Measurements from ENCODE around the gene CLNK.

CLNK gene

DNA sequence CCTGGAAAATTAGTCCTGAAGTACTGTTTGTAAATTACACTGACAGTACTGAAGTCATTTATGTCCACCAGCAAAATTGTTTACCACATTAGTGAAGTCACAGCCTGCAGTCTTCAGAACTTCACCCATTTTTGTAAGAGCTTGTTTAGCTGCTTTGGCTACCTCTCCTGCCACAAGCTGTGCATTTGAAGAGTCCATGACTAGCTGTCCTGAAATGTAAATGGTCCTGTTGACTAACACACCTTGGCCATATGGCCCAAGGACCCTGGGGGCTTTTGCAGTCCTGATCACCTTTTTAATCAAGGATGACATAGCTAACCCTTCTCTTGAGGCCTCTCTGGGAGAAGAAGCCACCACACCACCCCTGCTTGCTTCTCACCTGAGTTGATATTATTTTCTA lies 205.9 kb downstream of the CLNK start:
- TF ChIP-seq, protein P1, sequence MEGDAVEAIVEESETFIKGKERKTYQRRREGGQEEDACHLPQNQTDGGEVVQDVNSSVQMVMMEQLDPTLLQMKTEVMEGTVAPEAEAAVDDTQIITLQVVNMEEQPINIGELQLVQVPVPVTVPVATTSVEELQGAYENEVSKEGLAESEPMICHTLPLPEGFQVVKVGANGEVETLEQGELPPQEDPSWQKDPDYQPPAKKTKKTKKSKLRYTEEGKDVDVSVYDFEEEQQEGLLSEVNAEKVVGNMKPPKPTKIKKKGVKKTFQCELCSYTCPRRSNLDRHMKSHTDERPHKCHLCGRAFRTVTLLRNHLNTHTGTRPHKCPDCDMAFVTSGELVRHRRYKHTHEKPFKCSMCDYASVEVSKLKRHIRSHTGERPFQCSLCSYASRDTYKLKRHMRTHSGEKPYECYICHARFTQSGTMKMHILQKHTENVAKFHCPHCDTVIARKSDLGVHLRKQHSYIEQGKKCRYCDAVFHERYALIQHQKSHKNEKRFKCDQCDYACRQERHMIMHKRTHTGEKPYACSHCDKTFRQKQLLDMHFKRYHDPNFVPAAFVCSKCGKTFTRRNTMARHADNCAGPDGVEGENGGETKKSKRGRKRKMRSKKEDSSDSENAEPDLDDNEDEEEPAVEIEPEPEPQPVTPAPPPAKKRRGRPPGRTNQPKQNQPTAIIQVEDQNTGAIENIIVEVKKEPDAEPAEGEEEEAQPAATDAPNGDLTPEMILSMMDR (IDR thresholded peaks at IDR 0.05; ENCODE audit: low read length), result no peak
- TF ChIP-seq EZH2 (IDR thresholded peaks at IDR 0.05; ENCODE audit: borderline replicate concordance, low read length), result no peak
- no peak overlapping the region for H3K4me3 ChIP-seq (ENCODE audit: low read depth, low read length, poor library complexity, severe bottlenecking)
- no peaks in the 10 kb centered on the region for H3K9me2 ChIP-seq (ENCODE audit: low read depth, low read length)
- H3K79me2 ChIP-seq (ENCODE audit: insufficient read depth, low read length), result no peaks in the 10 kb centered on the region
- H4K20me1 ChIP-seq (ENCODE audit: insufficient read depth, low read length), result no peaks in the 10 kb centered on the region
- H2AFZ ChIP-seq (ENCODE audit: low read length), result no peak overlapping the region
- no peaks in the 10 kb centered on the region for H3K27me3 ChIP-seq (ENCODE audit: insufficient read depth, low read length)
- H3K9ac ChIP-seq (ENCODE audit: low read length), result no peak overlapping the region
- no peaks in the 10 kb centered on the region for H3K9me3 ChIP-seq (ENCODE audit: low read length)
- no peaks in the 10 kb centered on the region for H3K36me3 ChIP-seq (ENCODE audit: insufficient read depth, low read length)
- H3K4me1 ChIP-seq (ENCODE audit: insufficient read depth, low read length, severe bottlenecking), result no peaks in the 10 kb centered on the region
- no peak overlapping the region for H3K4me2 ChIP-seq (ENCODE audit: low read length)
- H3K27ac ChIP-seq (ENCODE audit: low read depth, low read length, poor library complexity, severe bottlenecking), result no peak overlapping the region
- H3F3A ChIP-seq (ENCODE audit: insufficient read depth, low read length), result no peaks in the 10 kb centered on the region

DNA sequence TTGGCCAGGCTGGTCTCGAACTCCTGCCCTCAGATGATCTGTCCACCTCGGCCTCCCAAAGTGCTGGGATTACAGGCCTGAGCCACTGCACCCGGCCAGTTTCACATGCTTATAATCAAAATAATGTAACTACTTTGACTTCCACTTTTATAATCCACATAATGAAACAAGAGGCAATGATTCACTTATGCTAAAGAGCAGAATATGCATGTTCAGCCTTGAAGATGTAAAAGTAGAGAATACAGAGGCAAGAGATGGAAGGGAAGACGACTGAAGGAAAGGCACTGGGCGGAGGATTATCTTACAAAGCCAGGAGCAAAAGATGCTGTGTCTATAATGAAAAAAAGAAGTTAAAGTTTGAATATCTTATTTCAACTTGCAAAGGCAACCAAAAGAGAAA lies 214.1 kb downstream of the CLNK start:
- no peaks in the 10 kb centered on the region for H3K4me1 ChIP-seq (ENCODE audit: insufficient read depth, low read length, severe bottlenecking)
- no peak overlapping the region for H3K4me2 ChIP-seq (ENCODE audit: low read length)
- TF ChIP-seq EZH2 (IDR thresholded peaks at IDR 0.05; ENCODE audit: borderline replicate concordance, low read length), result no peak
- TF ChIP-seq, protein P1 (IDR thresholded peaks at IDR 0.05; ENCODE audit: low read length), result no peak
- no peak overlapping the region for H3K27ac ChIP-seq (ENCODE audit: low read depth, low read length, poor library complexity, severe bottlenecking)
- no peaks in the 10 kb centered on the region for H3K27me3 ChIP-seq (ENCODE audit: insufficient read depth, low read length)
- no peaks in the 10 kb centered on the region for H4K20me1 ChIP-seq (ENCODE audit: insufficient read depth, low read length)
- no peaks in the 10 kb centered on the region for H3K79me2 ChIP-seq (ENCODE audit: insufficient read depth, low read length)
- H3K9ac ChIP-seq (ENCODE audit: low read length), result no peak overlapping the region
- H2AFZ ChIP-seq (ENCODE audit: low read length), result no peak overlapping the region
- no peaks in the 10 kb centered on the region for H3F3A ChIP-seq (ENCODE audit: insufficient read depth, low read length)
- no peak overlapping the region for H3K4me3 ChIP-seq (ENCODE audit: low read depth, low read length, poor library complexity, severe bottlenecking)
- H3K9me3 ChIP-seq (ENCODE audit: low read length), result no peaks in the 10 kb centered on the region
- no peaks in the 10 kb centered on the region for H3K36me3 ChIP-seq (ENCODE audit: insufficient read depth, low read length)
- no peaks in the 10 kb centered on the region for H3K9me2 ChIP-seq (ENCODE audit: low read depth, low read length)

DNA sequence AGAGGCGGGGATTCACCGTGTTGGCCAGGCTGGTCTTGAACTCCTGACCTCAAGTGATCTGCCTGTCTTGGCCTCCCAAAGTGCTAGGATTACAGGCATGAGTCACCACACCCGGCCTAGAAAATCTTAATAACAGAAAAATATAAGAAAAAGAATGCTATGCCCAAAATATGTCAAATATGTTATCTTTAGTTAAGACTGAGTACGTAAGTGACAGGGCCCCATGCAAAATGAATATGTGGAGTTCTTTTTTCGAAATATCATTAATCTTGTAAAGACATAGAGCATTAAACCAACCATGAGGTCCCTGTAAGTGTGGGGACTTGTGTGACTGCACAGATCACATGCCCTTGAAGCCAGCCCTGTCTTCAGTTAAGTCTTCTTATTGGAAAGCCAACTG lies 218.4 kb downstream of the CLNK start:
- Histone ChIP-seq H3K4me2 (ENCODE audit: low read length) (no peak overlapping the region), H2AFZ (ENCODE audit: low read length) (no peak overlapping the region), H3K9me2 (ENCODE audit: low read depth, low read length) (no peaks in the 10 kb centered on the region), H3K36me3 (ENCODE audit: insufficient read depth, low read length) (no peaks in the 10 kb centered on the region), H3K27me3 (ENCODE audit: insufficient read depth, low read length) (no peaks in the 10 kb centered on the region), H3K9me3 (ENCODE audit: low read length) (no peaks in the 10 kb centered on the region), H3K4me3 (ENCODE audit: low read depth, low read length, poor library complexity, severe bottlenecking) (no peak overlapping the region), H3K27ac (ENCODE audit: low read depth, low read length, poor library complexity, severe bottlenecking) (no peak overlapping the region), H3F3A (ENCODE audit: insufficient read depth, low read length) (no peaks in the 10 kb centered on the region), H3K79me2 (ENCODE audit: insufficient read depth, low read length) (no peaks in the 10 kb centered on the region), H3K4me1 (ENCODE audit: insufficient read depth, low read length, severe bottlenecking) (no peaks in the 10 kb centered on the region), H3K9ac (ENCODE audit: low read length) (no peak overlapping the region), H4K20me1 (ENCODE audit: insufficient read depth, low read length) (no peaks in the 10 kb centered on the region)
- TF ChIP-seq, protein P1 (IDR thresholded peaks at IDR 0.05; ENCODE audit: low read length), result no peak

All from OCI-LY1 (cell line).